ENCODE data around the gene DHRS1. TPM values are rescaled to one million over a fixed set of nuclear protein-coding genes. Genes with fewer than 3 reads are reported as not detected.

Gene DHRS1
- total and polyA plus RNA-seq, 9 of the 15 experiments (the other 6 are each of a cell fraction or from before 2014, with no cell fraction given), result 7.3 to 33.6 (median 13.3) TPM

- DNase-seq (ENCODE audit: extremely low read depth in 1 of 4, low spot score in 3 of 4) (no peak), FAIRE-seq (no peak), ATAC-seq (no peak)
- no peaks in the 10 kb centered on the region for H3K27me3 ChIP-seq (ENCODE audit: control insufficient read depth in 2 of 2, insufficient read depth in 2 of 2, low read length in 2 of 2)
- no peaks in the 10 kb centered on the region for H4K20me1 ChIP-seq (replicated peaks; ENCODE audit: control insufficient read depth, insufficient read depth, low read length)
- POLR2A ChIA-PET, result interaction anchor here (0.5 to 1.8 kb wide), 7 partner anchors 8 to 193 kb away, joined by 3 to 6 read pairs (median 3); partner anchors contain the start of gene TINF2
- TF ChIP-seq RFX1 (IDR thresholded peaks at IDR 0.05) (no peak), SUPT5H (IDR thresholded peaks at IDR 0.05) (0 out of 2 replicates have a peak, but pooled peaks have one; percentile 16)
- no peak overlapping the region for H3K4me3 ChIP-seq
- in situ Hi-C loops (cut with MboI) (no loop called here), intact Hi-C loops (cut with micrococcal nuclease) (no loop called here)
- no peaks in the 10 kb centered on the region for H3K79me2 ChIP-seq (ENCODE audit: control insufficient read depth, insufficient read depth, low read length)
- H3K4me1 ChIP-seq (replicated peaks in 1 of 2; ENCODE audit: control insufficient read depth in 2 of 2, insufficient read depth in 2 of 2, low read length in 2 of 2), result peaks cover 0 to 4% of the 10 kb centered on the region in 2 experiments; a peak in 2 of 5 replicates
- peaks cover 77% of the 10 kb centered on the region; the same call in 2 of the 3 replicates for H3K36me3 ChIP-seq (ENCODE audit: control insufficient read depth, insufficient read depth, low read length)
- H3K9ac ChIP-seq (ENCODE audit: insufficient read depth in 1 of 2, low read depth in 2 of 2, low read length in 2 of 2), result 0 out of 4 replicates have a peak overlapping the region, but pooled peaks of 1 of the 2 experiments have one; percentile 7
- H3K27ac ChIP-seq (ENCODE audit: extremely low read depth, low read depth, low read length), result no peak overlapping the region
- H2AFZ ChIP-seq (ENCODE audit: low read depth, low read length), result no peak overlapping the region
- BruUV-seq (replicated peaks), result TSS peak; percentile 26
- CTCF ChIA-PET (ENCODE audit: low intra/inter-chr PET ratio), result interaction anchor here (0.5 kb wide), 1 partner anchor 57 kb away, joined by 6 read pairs; no protein-coding TSS in a partner anchor
- no peaks in the 10 kb centered on the region for H3K9me1 ChIP-seq (ENCODE audit: control insufficient read depth, insufficient read depth, low read length)
- no peak overlapping the region for H3K4me2 ChIP-seq (ENCODE audit: insufficient read depth, low read length)
- 74% methylated on average over 3 of the region's 11 CpGs for WGBS (ENCODE audit: insufficient coverage, low coverage, missing lambda C conversion rate)
- H3K9me3 ChIP-seq (replicated peaks; ENCODE audit: control insufficient read depth, insufficient read depth, low read depth, low read length), result no peaks in the 10 kb centered on the region
These were observed 7.6 kb upstream of the DHRS1 start for GRCh38 chr14:24307156-24307574.

GRCh38 chr14:24304019-24304387, 4.4 kb upstream of the DHRS1 start:
- ChIA-PET CTCF (ENCODE audit: low intra/inter-chr PET ratio) (no interaction called here), POLR2A (no interaction called here)
- no peak for FAIRE-seq
- no peak overlapping the region for H3K4me2 ChIP-seq (ENCODE audit: insufficient read depth, low read length)
- H3K27ac ChIP-seq (ENCODE audit: extremely low read depth, low read depth, low read length), result no peak overlapping the region
- WGBS (ENCODE audit: insufficient coverage, low coverage, missing lambda C conversion rate), result 97% methylated on average over 9 of the region's 11 CpGs
- H3K9ac ChIP-seq (ENCODE audit: insufficient read depth in 1 of 2, low read depth in 2 of 2, low read length in 2 of 2), result no peak overlapping the region
- no peak overlapping the region for H3K4me3 ChIP-seq
- H2AFZ ChIP-seq (ENCODE audit: low read depth, low read length), result no peak overlapping the region
- DNase-seq (ENCODE audit: extremely low read depth in 1 of 4, low spot score in 3 of 4), result no peak
- H3K4me1 ChIP-seq (replicated peaks in 1 of 2; ENCODE audit: control insufficient read depth in 2 of 2, insufficient read depth in 2 of 2, low read length in 2 of 2), result peaks cover 5 to 6% of the 10 kb centered on the region in 2 experiments; a peak in 3 of 5 replicates
- H3K9me3 ChIP-seq (replicated peaks; ENCODE audit: control insufficient read depth, insufficient read depth, low read depth, low read length), result no peaks in the 10 kb centered on the region
- peaks cover 25% of the 10 kb centered on the region for H3K79me2 ChIP-seq (ENCODE audit: control insufficient read depth, insufficient read depth, low read length)
- no peaks in the 10 kb centered on the region for H4K20me1 ChIP-seq (replicated peaks; ENCODE audit: control insufficient read depth, insufficient read depth, low read length)
- intact Hi-C loops (cut with micrococcal nuclease) (no loop called here), in situ Hi-C loops (cut with MboI) (no loop called here)
- BruUV-seq (replicated peaks), result no TSS peak
- TF ChIP-seq DLX4 (CRISPR knock-in tag; IDR thresholded peaks at IDR 0.05), result no peak
- TF ChIP-seq XRCC5 (IDR thresholded peaks at IDR 0.05; ENCODE audit: low read depth, low read length), result no peak
- TF ChIP-seq BACH1 (tag; IDR thresholded peaks at IDR 0.05), result no peak
- no peaks in the 10 kb centered on the region for H3K9me1 ChIP-seq (ENCODE audit: control insufficient read depth, insufficient read depth, low read length)
- no peaks in the 10 kb centered on the region for H3K27me3 ChIP-seq (ENCODE audit: control insufficient read depth in 2 of 2, insufficient read depth in 2 of 2, low read length in 2 of 2)
- peaks cover 75% of the 10 kb centered on the region; the same call in 2 of the 3 replicates for H3K36me3 ChIP-seq (ENCODE audit: control insufficient read depth, insufficient read depth, low read length)
- ATAC-seq, result no peak

All from K562 (cell line).